Measurements from ENCODE around the gene KCNQ1. TPM values are rescaled to one million over a fixed set of nuclear protein-coding genes. Genes with fewer than 3 reads are reported as not detected.
A peak's percentile ranks its signal among the peaks of the same experiment; 100 is the strongest.

KCNQ1 gene
- polyA plus RNA-seq, 1 of the 3 experiments (the other 2 are of a cell fraction) = 0.05 TPM

DNA sequence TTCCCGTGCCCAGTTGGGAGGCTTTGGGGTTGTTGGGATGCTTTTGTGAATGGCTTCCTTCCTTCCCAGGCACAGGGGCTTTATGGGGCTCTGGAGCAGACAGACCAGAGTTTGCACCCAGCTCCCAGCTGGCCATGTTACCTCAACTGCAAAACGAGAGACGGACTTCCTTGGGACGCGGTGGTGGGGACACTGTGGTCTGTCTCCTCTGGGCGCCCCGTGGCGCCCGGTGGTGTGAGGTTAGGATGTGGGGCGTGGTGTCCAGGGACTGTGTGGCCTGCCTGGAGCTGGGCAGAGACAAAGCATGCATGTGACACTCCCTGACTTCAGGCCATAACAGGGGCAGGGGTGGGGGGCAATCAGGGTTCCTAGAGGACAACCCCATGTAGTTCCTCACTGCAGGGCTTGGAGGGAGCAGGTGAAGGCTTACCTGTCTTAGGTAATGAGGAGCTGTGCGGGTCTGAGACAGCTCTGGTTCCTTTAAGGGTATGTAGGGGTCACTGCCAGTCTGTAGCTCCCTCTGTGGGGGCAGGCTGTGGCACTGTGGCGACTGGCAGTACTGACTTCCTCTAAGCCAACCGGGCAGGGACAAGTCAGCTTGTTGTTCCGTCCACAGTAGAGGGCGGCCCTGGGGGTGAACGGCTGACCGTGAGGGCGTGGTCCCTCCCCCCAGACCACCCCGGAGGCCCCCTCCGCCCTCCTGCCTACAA is 14.4 kb downstream of the KCNQ1 start (continued):
- TF ChIP-seq, protein P1, sequence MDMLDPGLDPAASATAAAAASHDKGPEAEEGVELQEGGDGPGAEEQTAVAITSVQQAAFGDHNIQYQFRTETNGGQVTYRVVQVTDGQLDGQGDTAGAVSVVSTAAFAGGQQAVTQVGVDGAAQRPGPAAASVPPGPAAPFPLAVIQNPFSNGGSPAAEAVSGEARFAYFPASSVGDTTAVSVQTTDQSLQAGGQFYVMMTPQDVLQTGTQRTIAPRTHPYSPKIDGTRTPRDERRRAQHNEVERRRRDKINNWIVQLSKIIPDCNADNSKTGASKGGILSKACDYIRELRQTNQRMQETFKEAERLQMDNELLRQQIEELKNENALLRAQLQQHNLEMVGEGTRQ (IDR thresholded peaks at IDR 0.05; ENCODE audit: borderline replicate concordance, low read depth, low read length) = no peak
- TF ChIP-seq NRF1 (IDR thresholded peaks at IDR 0.05; ENCODE audit: low read depth, low read length) (no peak), SMC3 (IDR thresholded peaks at IDR 0.05; ENCODE audit: low read depth, low read length) (no peak), TEAD4 (IDR thresholded peaks at IDR 0.05; ENCODE audit: borderline replicate concordance, insufficient read depth) (no peak), TCF12 (IDR thresholded peaks at IDR 0.05) (no peak)
- TF ChIP-seq, protein P2, sequence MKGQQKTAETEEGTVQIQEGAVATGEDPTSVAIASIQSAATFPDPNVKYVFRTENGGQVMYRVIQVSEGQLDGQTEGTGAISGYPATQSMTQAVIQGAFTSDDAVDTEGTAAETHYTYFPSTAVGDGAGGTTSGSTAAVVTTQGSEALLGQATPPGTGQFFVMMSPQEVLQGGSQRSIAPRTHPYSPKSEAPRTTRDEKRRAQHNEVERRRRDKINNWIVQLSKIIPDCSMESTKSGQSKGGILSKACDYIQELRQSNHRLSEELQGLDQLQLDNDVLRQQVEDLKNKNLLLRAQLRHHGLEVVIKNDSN (IDR thresholded peaks at IDR 0.05; ENCODE audit: borderline replicate concordance, low read depth) = no peak
- TF ChIP-seq, protein P3, sequence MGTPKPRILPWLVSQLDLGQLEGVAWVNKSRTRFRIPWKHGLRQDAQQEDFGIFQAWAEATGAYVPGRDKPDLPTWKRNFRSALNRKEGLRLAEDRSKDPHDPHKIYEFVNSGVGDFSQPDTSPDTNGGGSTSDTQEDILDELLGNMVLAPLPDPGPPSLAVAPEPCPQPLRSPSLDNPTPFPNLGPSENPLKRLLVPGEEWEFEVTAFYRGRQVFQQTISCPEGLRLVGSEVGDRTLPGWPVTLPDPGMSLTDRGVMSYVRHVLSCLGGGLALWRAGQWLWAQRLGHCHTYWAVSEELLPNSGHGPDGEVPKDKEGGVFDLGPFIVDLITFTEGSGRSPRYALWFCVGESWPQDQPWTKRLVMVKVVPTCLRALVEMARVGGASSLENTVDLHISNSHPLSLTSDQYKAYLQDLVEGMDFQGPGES (IDR thresholded peaks at IDR 0.05; ENCODE audit: low read depth, low read length) = no peak

- peak; percentile 36 for DNase-seq
- Histone ChIP-seq H3K4me1 (ENCODE audit: control insufficient read depth in 1 of 2, insufficient read depth in 2 of 2, low read depth in 1 of 2, low read length in 1 of 2) (peaks cover 0 to 26% of the 10 kb centered on the region in 2 experiments; a peak in 1 of 4 replicates), H3K9ac (no peak overlapping the region), H3K9me3 (no peaks in the 10 kb centered on the region), H3K27ac (ENCODE audit: low read depth in 2 of 2, low read length in 1 of 2) (no peak overlapping the region), H4K20me1 (ENCODE audit: insufficient read depth) (no peaks in the 10 kb centered on the region), H3K4me2 (no peak overlapping the region), H3K27me3 (ENCODE audit: insufficient read depth) (no peaks in the 10 kb centered on the region), H3K9me2 (no peaks in the 10 kb centered on the region), H3K79me2 (ENCODE audit: insufficient read depth) (no peaks in the 10 kb centered on the region), H3K36me3 (replicated peaks in 1 of 2; ENCODE audit: control insufficient read depth in 1 of 2, insufficient read depth in 2 of 2, low read length in 1 of 2) (no peaks in the 10 kb centered on the region), H3F3A (replicated peaks; ENCODE audit: insufficient read depth) (no peaks in the 10 kb centered on the region), H2AFZ (ENCODE audit: low read depth) (no peak overlapping the region), H3K4me3 (ENCODE audit: low read depth in 2 of 2, low read length in 1 of 2) (no peak overlapping the region)
- 53% methylated on average over 6 of the region's 13 CpGs for WGBS (ENCODE audit: low lambda C conversion rate)
- POLR2A ChIA-PET = no interaction called here
- CTCF ChIA-PET = interaction anchor here (0.9 to 2.5 kb wide), 5 partner anchors 14 to 428 kb away, joined by 3 to 7 read pairs (median 3); partner anchors contain the start of gene KCNQ1
- TF ChIP-seq MAX (IDR thresholded peaks at IDR 0.05; ENCODE audit: low read depth) = no peak
- TF ChIP-seq FOXM1 (IDR thresholded peaks at IDR 0.05; ENCODE audit: low read depth) = no peak
- TF ChIP-seq GATA2 (CRISPR knock-in tag; IDR thresholded peaks at IDR 0.05) = no peak
- TF ChIP-seq MEF2A (IDR thresholded peaks at IDR 0.05; ENCODE audit: borderline replicate concordance, low read depth) = no peak
- TF ChIP-seq YY1 (IDR thresholded peaks at IDR 0.05; ENCODE audit: low read depth) = no peak
- TF ChIP-seq FOSL2 (IDR thresholded peaks at IDR 0.05; ENCODE audit: borderline replicate concordance, low read depth) = no peak
- TF ChIP-seq, protein P4, sequence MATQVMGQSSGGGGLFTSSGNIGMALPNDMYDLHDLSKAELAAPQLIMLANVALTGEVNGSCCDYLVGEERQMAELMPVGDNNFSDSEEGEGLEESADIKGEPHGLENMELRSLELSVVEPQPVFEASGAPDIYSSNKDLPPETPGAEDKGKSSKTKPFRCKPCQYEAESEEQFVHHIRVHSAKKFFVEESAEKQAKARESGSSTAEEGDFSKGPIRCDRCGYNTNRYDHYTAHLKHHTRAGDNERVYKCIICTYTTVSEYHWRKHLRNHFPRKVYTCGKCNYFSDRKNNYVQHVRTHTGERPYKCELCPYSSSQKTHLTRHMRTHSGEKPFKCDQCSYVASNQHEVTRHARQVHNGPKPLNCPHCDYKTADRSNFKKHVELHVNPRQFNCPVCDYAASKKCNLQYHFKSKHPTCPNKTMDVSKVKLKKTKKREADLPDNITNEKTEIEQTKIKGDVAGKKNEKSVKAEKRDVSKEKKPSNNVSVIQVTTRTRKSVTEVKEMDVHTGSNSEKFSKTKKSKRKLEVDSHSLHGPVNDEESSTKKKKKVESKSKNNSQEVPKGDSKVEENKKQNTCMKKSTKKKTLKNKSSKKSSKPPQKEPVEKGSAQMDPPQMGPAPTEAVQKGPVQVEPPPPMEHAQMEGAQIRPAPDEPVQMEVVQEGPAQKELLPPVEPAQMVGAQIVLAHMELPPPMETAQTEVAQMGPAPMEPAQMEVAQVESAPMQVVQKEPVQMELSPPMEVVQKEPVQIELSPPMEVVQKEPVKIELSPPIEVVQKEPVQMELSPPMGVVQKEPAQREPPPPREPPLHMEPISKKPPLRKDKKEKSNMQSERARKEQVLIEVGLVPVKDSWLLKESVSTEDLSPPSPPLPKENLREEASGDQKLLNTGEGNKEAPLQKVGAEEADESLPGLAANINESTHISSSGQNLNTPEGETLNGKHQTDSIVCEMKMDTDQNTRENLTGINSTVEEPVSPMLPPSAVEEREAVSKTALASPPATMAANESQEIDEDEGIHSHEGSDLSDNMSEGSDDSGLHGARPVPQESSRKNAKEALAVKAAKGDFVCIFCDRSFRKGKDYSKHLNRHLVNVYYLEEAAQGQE (IDR thresholded peaks at IDR 0.05; ENCODE audit: low read depth, low read length) = no peak
- TF ChIP-seq TCF12 (IDR thresholded peaks at IDR 0.05) = no peak
- TF ChIP-seq, protein P3 (IDR thresholded peaks at IDR 0.05; ENCODE audit: low read depth, low read length) = no peak
- TF ChIP-seq, protein P5, sequence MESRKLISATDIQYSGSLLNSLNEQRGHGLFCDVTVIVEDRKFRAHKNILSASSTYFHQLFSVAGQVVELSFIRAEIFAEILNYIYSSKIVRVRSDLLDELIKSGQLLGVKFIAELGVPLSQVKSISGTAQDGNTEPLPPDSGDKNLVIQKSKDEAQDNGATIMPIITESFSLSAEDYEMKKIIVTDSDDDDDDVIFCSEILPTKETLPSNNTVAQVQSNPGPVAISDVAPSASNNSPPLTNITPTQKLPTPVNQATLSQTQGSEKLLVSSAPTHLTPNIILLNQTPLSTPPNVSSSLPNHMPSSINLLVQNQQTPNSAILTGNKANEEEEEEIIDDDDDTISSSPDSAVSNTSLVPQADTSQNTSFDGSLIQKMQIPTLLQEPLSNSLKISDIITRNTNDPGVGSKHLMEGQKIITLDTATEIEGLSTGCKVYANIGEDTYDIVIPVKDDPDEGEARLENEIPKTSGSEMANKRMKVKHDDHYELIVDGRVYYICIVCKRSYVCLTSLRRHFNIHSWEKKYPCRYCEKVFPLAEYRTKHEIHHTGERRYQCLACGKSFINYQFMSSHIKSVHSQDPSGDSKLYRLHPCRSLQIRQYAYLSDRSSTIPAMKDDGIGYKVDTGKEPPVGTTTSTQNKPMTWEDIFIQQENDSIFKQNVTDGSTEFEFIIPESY (IDR thresholded peaks at IDR 0.05; ENCODE audit: borderline replicate concordance, low read depth) = no peak
- TF ChIP-seq GABPA (IDR thresholded peaks at IDR 0.05; ENCODE audit: low read depth) = no peak
- TF ChIP-seq POLR2AphosphoS5 (IDR thresholded peaks at IDR 0.05; ENCODE audit: low read depth, low read length) = no peak
Observed at GRCh38 chr11:2459796-2460531, 15.2 kb downstream of the KCNQ1 start.

Data from SK-N-SH (cell line).